K562 (cell line): ENCODE results near the gene EGR2. TPM values are rescaled to one million over a fixed set of nuclear protein-coding genes. Genes with fewer than 3 reads are reported as not detected.

Source experiments
- CBX5 ChIP-seq: IDR thresholded peaks from 2 replicates; pipeline ENCODE4 v1.6.1; 2014; ENCODE audit warnings: low read depth, borderline replicate concordance
- DIDO1 ChIP-seq: fragments of 450-650 bp; IDR thresholded peaks from 2 replicates; pipeline ENCODE4 v1.6.1; 2016; ENCODE audit warnings: low read depth, missing biosample characterization, missing genetic modification characterization
- HDAC8 ChIP-seq: fragments of 450-650 bp; IDR thresholded peaks from 2 replicates; pipeline ENCODE4 v1.6.1; 2016; ENCODE audit warnings: mild to moderate bottlenecking, missing genetic modification characterization, moderate library complexity, missing compliant biosample characterization
- NCOA6 ChIP-seq: fragments of 450-650 bp; IDR thresholded peaks from 2 replicates; pipeline ENCODE4 v1.6.1; 2017; ENCODE audit warnings: mild to moderate bottlenecking
- NR3C1 ChIP-seq: sonication (generic); formaldehyde crosslinking; IDR thresholded peaks from 2 replicates; pipeline ENCODE4 v1.8.1; 2022; ENCODE audit warnings: missing genetic modification reagents
- SRSF7 ChIP-seq: fragments of 200-400 bp; formaldehyde crosslinking; optimal IDR thresholded peaks from 2 replicates; pipeline ENCODE3; 2017; ENCODE audit warnings: mild to moderate bottlenecking, low read depth, low read length
- TAF15 ChIP-seq: fragments of 200-400 bp; formaldehyde crosslinking; IDR thresholded peaks from 2 replicates; pipeline ENCODE4 v1.6.1; 2017; ENCODE audit warnings: mild to moderate bottlenecking, low read depth, low read length, moderate library complexity
- ZC3H8 ChIP-seq: fragments of 450-650 bp; IDR thresholded peaks from 2 replicates; pipeline ENCODE4 v1.6.1; 2017
- ZNF224 ChIP-seq: sonication (generic); formaldehyde crosslinking; IDR thresholded peaks from 2 replicates; pipeline ENCODE4 v1.8.0; 2022; ENCODE audit warnings: mild to moderate bottlenecking, missing genetic modification reagents
- ZNF584 ChIP-seq: fragments of 200-800 bp; sonication (Bioruptor generic); IDR thresholded peaks from 2 replicates; pipeline ENCODE4 v1.6.1; 2016; ENCODE audit warnings: low read depth, mild to moderate bottlenecking, missing genetic modification characterization, missing compliant biosample characterization
- polyA plus RNA-seq, 8 experiments: library from polyadenylated mRNA; depleted of rRNA in 4 of 8; stranded (reverse) in 5 of 8; unstranded in 3 of 8; fragments of >200 nt; fragmentation: Nextera tagmentation in 2 of 8; fragmentation: Illumina TruSeq in 1 of 8; extraction: Ambion mirVana in 2 of 8; extraction: Trizol in 1 of 8; gene quantifications; 2 replicates each; pipeline versions ENCODE4 v1.2.1 to v1.2.3, GENCODE V29; 2011 to 2014; ENCODE audit warnings: inconsistent platforms in 1 of 8, missing spikeins in 1 of 8
- total RNA-seq, 7 experiments: library from RNA; depleted of rRNA in 6 of 7; stranded (reverse); fragments of >200 nt in 6 of 7; fragmentation: Illumina TruSeq in 2 of 7; extraction: Trizol in 2 of 7; gene quantifications; 2 replicates each; pipeline versions ENCODE4 v1.2.1 to v1.2.3, GENCODE V29; 2011 to 2021; ENCODE audit warnings: low replicate concordance in 1 of 7
- TF ChIP-seq, protein P1 (sequence below): fragments of 250-450 bp; sonication (Bioruptor Pico); IDR thresholded peaks from 2 replicates; pipeline ENCODE4 v1.5.0; 2022; ENCODE audit warnings: mild to moderate bottlenecking
- TF ChIP-seq, protein P2 (sequence below): fragments of 450-650 bp; IDR thresholded peaks from 2 replicates; pipeline ENCODE4 v1.6.1; 2016; ENCODE audit warnings: missing biosample characterization, missing genetic modification characterization
- TF ChIP-seq, protein P3 (sequence below): fragments of 450-650 bp; IDR thresholded peaks from 2 replicates; pipeline ENCODE4 v1.6.1; 2016; ENCODE audit warnings: low read depth
- TF ChIP-seq, protein P4 (sequence below): fragments of 450-650 bp; conservative IDR thresholded peaks from 2 replicates; pipeline ENCODE4 v1.6.1; 2016; ENCODE audit warnings: missing genetic modification characterization, low read depth, mild to moderate bottlenecking, control low read depth, missing compliant biosample characterization

EGR2 gene
- total and polyA plus RNA-seq, 9 of the 15 experiments (the other 6 are each of a cell fraction or from before 2014, with no cell fraction given) = 0.08 to 0.18 (median 0.12) TPM; not detected in 4

DNA sequence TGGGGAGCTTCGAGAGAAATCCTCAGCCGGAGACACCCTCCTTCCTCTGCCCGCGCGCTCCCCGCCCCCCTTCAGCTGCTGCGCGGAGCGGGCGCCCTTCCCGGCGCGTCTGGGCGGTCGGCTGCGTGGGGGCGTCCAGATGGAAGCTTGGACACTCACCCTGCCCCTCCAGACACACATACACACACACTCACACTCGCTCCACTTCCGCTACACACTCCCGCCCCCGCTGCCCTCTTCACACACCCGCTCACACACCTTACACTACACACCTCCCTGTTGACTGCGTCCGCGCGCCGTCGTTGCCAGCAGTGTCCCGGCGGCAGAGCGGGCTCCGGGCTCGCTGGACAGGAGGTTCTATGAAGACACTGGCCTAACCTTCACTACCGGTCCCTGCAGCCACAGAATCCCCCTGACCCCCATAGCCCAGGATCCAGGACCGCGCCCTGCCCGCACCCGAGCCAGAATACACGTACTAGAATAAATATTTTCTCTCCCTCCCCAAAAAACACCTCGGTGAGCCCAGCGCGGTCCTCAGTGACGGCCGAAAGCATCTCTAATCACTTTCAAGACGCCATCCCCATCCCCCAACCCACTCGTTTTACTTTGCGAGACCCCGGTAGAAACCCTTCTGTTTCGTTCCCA, 1.1 kb upstream of the EGR2 start (continued):
- TF ChIP-seq, protein P1, sequence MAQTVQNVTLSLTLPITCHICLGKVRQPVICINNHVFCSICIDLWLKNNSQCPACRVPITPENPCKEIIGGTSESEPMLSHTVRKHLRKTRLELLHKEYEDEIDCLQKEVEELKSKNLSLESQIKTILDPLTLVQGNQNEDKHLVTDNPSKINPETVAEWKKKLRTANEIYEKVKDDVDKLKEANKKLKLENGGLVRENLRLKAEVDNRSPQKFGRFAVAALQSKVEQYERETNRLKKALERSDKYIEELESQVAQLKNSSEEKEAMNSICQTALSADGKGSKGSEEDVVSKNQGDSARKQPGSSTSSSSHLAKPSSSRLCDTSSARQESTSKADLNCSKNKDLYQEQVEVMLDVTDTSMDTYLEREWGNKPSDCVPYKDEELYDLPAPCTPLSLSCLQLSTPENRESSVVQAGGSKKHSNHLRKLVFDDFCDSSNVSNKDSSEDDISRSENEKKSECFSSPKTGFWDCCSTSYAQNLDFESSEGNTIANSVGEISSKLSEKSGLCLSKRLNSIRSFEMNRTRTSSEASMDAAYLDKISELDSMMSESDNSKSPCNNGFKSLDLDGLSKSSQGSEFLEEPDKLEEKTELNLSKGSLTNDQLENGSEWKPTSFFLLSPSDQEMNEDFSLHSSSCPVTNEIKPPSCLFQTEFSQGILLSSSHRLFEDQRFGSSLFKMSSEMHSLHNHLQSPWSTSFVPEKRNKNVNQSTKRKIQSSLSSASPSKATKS (CRISPR knock-in tag) = no peak
- TF ChIP-seq ZC3H8 = no peak
- TF ChIP-seq TAF15 = no peak
- no peak for TF ChIP-seq DIDO1 (tag)
- TF ChIP-seq NR3C1 = no peak
- TF ChIP-seq HDAC8 (tag) = no peak
- no peak for TF ChIP-seq ZNF584 (CRISPR knock-in tag)
- no peak for TF ChIP-seq SRSF7
- TF ChIP-seq, protein P2, sequence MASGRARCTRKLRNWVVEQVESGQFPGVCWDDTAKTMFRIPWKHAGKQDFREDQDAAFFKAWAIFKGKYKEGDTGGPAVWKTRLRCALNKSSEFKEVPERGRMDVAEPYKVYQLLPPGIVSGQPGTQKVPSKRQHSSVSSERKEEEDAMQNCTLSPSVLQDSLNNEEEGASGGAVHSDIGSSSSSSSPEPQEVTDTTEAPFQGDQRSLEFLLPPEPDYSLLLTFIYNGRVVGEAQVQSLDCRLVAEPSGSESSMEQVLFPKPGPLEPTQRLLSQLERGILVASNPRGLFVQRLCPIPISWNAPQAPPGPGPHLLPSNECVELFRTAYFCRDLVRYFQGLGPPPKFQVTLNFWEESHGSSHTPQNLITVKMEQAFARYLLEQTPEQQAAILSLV = no peak
- no peak for TF ChIP-seq CBX5
- TF ChIP-seq, protein P3, sequence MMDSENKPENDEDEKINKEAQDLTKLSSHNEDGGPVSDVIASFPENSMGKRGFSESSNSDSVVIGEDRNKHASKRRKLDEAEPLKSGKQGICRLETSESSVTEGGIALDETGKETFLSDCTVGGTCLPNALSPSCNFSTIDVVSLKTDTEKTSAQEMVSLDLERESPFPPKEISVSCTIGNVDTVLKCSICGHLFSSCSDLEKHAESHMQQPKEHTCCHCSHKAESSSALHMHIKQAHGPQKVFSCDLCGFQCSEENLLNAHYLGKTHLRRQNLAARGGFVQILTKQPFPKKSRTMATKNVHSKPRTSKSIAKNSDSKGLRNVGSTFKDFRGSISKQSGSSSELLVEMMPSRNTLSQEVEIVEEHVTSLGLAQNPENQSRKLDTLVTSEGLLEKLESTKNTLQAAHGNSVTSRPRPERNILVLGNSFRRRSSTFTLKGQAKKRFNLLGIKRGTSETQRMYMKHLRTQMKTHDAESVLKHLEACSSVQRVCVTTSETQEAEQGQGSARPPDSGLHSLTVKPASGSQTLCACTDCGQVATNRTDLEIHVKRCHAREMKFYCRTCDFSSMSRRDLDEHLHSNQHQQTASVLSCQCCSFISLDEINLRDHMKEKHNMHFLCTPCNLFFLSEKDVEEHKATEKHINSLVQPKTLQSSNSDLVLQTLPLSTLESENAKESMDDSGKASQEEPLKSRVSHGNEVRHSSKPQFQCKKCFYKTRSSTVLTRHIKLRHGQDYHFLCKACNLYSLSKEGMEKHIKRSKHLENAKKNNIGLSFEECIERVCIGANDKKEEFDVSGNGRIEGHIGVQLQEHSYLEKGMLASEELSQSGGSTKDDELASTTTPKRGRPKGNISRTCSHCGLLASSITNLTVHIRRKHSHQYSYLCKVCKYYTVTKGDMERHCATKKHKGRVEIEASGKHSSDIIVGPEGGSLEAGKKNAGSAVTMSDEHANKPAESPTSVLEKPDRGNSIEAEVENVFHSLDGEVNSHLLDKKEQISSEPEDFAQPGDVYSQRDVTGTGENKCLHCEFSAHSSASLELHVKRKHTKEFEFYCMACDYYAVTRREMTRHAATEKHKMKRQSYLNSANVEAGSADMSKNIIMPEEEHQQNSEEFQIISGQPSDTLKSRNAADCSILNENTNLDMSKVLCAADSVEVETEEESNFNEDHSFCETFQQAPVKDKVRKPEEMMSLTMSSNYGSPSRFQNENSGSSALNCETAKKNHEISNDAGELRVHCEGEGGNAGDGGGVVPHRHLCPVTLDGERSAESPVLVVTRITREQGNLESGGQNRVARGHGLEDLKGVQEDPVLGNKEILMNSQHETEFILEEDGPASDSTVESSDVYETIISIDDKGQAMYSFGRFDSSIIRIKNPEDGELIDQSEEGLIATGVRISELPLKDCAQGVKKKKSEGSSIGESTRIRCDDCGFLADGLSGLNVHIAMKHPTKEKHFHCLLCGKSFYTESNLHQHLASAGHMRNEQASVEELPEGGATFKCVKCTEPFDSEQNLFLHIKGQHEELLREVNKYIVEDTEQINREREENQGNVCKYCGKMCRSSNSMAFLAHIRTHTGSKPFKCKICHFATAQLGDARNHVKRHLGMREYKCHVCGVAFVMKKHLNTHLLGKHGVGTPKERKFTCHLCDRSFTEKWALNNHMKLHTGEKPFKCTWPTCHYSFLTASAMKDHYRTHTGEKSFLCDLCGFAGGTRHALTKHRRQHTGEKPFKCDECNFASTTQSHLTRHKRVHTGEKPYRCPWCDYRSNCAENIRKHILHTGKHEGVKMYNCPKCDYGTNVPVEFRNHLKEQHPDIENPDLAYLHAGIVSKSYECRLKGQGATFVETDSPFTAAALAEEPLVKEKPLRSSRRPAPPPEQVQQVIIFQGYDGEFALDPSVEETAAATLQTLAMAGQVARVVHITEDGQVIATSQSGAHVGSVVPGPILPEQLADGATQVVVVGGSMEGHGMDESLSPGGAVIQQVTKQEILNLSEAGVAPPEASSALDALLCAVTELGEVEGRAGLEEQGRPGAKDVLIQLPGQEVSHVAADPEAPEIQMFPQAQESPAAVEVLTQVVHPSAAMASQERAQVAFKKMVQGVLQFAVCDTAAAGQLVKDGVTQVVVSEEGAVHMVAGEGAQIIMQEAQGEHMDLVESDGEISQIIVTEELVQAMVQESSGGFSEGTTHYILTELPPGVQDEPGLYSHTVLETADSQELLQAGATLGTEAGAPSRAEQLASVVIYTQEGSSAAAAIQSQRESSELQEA = peak; percentile 26; the same call in 1 of the 2 replicates
- TF ChIP-seq NCOA6 = peak; percentile 33; the same call in 1 of the 2 replicates
- no peak for TF ChIP-seq ZNF224 (CRISPR knock-in tag)
- TF ChIP-seq, protein P4, sequence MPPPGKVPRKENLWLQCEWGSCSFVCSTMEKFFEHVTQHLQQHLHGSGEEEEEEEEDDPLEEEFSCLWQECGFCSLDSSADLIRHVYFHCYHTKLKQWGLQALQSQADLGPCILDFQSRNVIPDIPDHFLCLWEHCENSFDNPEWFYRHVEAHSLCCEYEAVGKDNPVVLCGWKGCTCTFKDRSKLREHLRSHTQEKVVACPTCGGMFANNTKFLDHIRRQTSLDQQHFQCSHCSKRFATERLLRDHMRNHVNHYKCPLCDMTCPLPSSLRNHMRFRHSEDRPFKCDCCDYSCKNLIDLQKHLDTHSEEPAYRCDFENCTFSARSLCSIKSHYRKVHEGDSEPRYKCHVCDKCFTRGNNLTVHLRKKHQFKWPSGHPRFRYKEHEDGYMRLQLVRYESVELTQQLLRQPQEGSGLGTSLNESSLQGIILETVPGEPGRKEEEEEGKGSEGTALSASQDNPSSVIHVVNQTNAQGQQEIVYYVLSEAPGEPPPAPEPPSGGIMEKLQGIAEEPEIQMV (tag) = no peak
